Hepatocyte (in vitro differentiated cells): ENCODE results near the gene PRICKLE3. TPM values are rescaled to one million over a fixed set of nuclear protein-coding genes. Genes with fewer than 3 reads are reported as not detected.
"Not testable (repeated sequence)": the region's sequence is repeated elsewhere in the genome, so short reads cannot be mapped to it uniquely, and the experiment has no call there.

Source experiments
- DNase-seq: peaks from one replicate; pipeline ENCODE4 v3.0.0-alpha.2; 2016; ENCODE audit warnings: low spot score
- H2AFZ ChIP-seq: fragments of 200-600 bp; sonication (generic); 2 replicates; pipeline ENCODE4 v1.6.0; 2016; ENCODE audit warnings: antibody characterized with exemption, mild to moderate bottlenecking
- H3K27ac ChIP-seq: fragments of 200-600 bp; sonication (generic); 2 replicates; pipeline ENCODE4 v1.5.1; 2016; ENCODE audit warnings: mild to moderate bottlenecking
- H3K27me3 ChIP-seq: fragments of 200-600 bp; sonication (generic); 2 replicates; pipeline ENCODE4 v1.6.1; 2016
- H3K36me3 ChIP-seq: fragments of 200-600 bp; sonication (generic); replicated peaks from 2 replicates; pipeline ENCODE4 v1.5.1; 2016; ENCODE audit warnings: low read depth; ENCODE audit not compliant: insufficient read depth
- H3K4me1 ChIP-seq: fragments of 200-600 bp; sonication (generic); 2 replicates; pipeline ENCODE4 v1.5.1; 2016; ENCODE audit warnings: mild to moderate bottlenecking, moderate library complexity; ENCODE audit not compliant: insufficient read depth
- H3K4me2 ChIP-seq: fragments of 200-600 bp; sonication (generic); 2 replicates; pipeline ENCODE4 v1.6.0; 2016
- H3K4me3 ChIP-seq: fragments of 200-600 bp; sonication (generic); 2 replicates; pipeline ENCODE4 v1.5.1; 2016; ENCODE audit warnings: mild to moderate bottlenecking
- H3K79me2 ChIP-seq: fragments of 200-600 bp; sonication (generic); 2 replicates; pipeline ENCODE4 v1.6.0; 2017; ENCODE audit warnings: mild to moderate bottlenecking
- H3K9me2 ChIP-seq: fragments of 200-600 bp; sonication (generic); replicated peaks from 2 replicates; pipeline ENCODE4 v1.6.0; 2017; ENCODE audit warnings: mild to moderate bottlenecking; ENCODE audit not compliant: insufficient read depth
- H3K9me3 ChIP-seq: fragments of 200-600 bp; sonication (generic); 2 replicates; pipeline ENCODE4 v1.5.1; 2016; ENCODE audit warnings: low read depth, mild to moderate bottlenecking
- H4K20me1 ChIP-seq: fragments of 200-600 bp; sonication (generic); 2 replicates; pipeline ENCODE4 v1.6.0; 2016; ENCODE audit warnings: mild to moderate bottlenecking; ENCODE audit not compliant: insufficient read depth, poor library complexity, severe bottlenecking
- EZH2 ChIP-seq: fragments of 200-600 bp; sonication (generic); IDR thresholded peaks from 2 replicates; pipeline ENCODE4 v1.6.1; 2016; ENCODE audit warnings: antibody characterized with exemption, mild to moderate bottlenecking, borderline replicate concordance
- EZH2phosphoT487 ChIP-seq: fragments of 200-600 bp; sonication (generic); IDR thresholded peaks from one replicate; pipeline ENCODE4 v1.6.1; 2018; ENCODE audit warnings: antibody characterized with exemption, mild to moderate bottlenecking, low read depth, moderate library complexity; ENCODE audit not compliant: unreplicated experiment, severe bottlenecking
- WGBS: methylation state at CpG from one replicate; pipeline ENCODE4 v1.1.6; 2016; ENCODE audit warnings: low lambda C conversion rate; ENCODE audit errors: missing lambda C conversion rate; 5-methylcytosine and 5-hydroxymethylcytosine counted together
- polyA plus RNA-seq: library from polyadenylated mRNA; unstranded; fragments of >200 nt; fragmentation: Nextera tagmentation; extraction: Ambion mirVana; gene quantifications from 2 replicates; pipeline ENCODE4 v1.2.1, GENCODE V29; 2016
- total RNA-seq: library from RNA; depleted of rRNA; stranded (reverse); fragments of >200 nt; gene quantifications from 2 replicates; pipeline ENCODE4 v1.2.3, GENCODE V29; 2014
- TF ChIP-seq, protein P1 (sequence below): fragments of 200-600 bp; sonication (generic); IDR thresholded peaks from 2 replicates; pipeline ENCODE4 v1.5.1; 2016; ENCODE audit warnings: antibody characterized with exemption, mild to moderate bottlenecking; ENCODE audit not compliant: poor library complexity

Gene PRICKLE3
- total and polyA plus RNA-seq, 2 experiments from 2014 or later: 6.1 to 9.3 TPM

GRCh38 chrX:49175435-49176274, 10.5 kb downstream of the PRICKLE3 start:
- no peaks in the 10 kb centered on the region for H3K36me3 ChIP-seq
- DNase-seq: no peak
- WGBS: 97% methylated on average over 24 of the region's 43 CpGs
- no peak overlapping the region for H3K4me2 ChIP-seq
- no peaks in the 10 kb centered on the region for H3K79me2 ChIP-seq
- no peaks in the 10 kb centered on the region for H3K4me1 ChIP-seq
- TF ChIP-seq EZH2phosphoT487 (no peak), EZH2 (no peak)
- TF ChIP-seq, protein P1, sequence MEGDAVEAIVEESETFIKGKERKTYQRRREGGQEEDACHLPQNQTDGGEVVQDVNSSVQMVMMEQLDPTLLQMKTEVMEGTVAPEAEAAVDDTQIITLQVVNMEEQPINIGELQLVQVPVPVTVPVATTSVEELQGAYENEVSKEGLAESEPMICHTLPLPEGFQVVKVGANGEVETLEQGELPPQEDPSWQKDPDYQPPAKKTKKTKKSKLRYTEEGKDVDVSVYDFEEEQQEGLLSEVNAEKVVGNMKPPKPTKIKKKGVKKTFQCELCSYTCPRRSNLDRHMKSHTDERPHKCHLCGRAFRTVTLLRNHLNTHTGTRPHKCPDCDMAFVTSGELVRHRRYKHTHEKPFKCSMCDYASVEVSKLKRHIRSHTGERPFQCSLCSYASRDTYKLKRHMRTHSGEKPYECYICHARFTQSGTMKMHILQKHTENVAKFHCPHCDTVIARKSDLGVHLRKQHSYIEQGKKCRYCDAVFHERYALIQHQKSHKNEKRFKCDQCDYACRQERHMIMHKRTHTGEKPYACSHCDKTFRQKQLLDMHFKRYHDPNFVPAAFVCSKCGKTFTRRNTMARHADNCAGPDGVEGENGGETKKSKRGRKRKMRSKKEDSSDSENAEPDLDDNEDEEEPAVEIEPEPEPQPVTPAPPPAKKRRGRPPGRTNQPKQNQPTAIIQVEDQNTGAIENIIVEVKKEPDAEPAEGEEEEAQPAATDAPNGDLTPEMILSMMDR: no peak
- H3K9me2 ChIP-seq: no peaks in the 10 kb centered on the region
- H3K9me3 ChIP-seq: no peaks in the 10 kb centered on the region
- no peaks in the 10 kb centered on the region for H4K20me1 ChIP-seq
- no peak overlapping the region for H2AFZ ChIP-seq
- H3K4me3 ChIP-seq: no peak overlapping the region
- H3K27ac ChIP-seq: no peak overlapping the region
- no peaks in the 10 kb centered on the region for H3K27me3 ChIP-seq

- Histone ChIP-seq H2AFZ (no peak overlapping the region), H3K4me1 (no peaks in the 10 kb centered on the region), H3K27ac (no peak overlapping the region), H3K9me2 (no peaks in the 10 kb centered on the region), H3K27me3 (no peaks in the 10 kb centered on the region), H4K20me1 (no peaks in the 10 kb centered on the region), H3K4me2 (no peak overlapping the region), H3K9me3 (no peaks in the 10 kb centered on the region), H3K36me3 (no peaks in the 10 kb centered on the region), H3K4me3 (no peak overlapping the region), H3K79me2 (no peaks in the 10 kb centered on the region)
- TF ChIP-seq EZH2phosphoT487 (no peak), EZH2 (no peak)
- TF ChIP-seq, protein P1: no peak
- WGBS: 75% methylated on average over 3 of the region's 3 CpGs
- DNase-seq: no peak
These were observed 11.4 kb downstream of the PRICKLE3 start for GRCh38 chrX:49174723-49175122.

- WGBS: 85% methylated on average over 8 of the region's 8 CpGs
- H4K20me1 ChIP-seq, H3K4me1 ChIP-seq, H3K36me3 ChIP-seq, DNase-seq, H3K27me3 ChIP-seq, H3K79me2 ChIP-seq, H3K9me2 ChIP-seq, H3K9me3 ChIP-seq, H3K4me3 ChIP-seq, H2AFZ ChIP-seq, H3K4me2 ChIP-seq, H3K27ac ChIP-seq: not testable (repeated sequence)
These were observed 12.6 kb downstream of the PRICKLE3 start for GRCh38 chrX:49173544-49173943.

DNA sequence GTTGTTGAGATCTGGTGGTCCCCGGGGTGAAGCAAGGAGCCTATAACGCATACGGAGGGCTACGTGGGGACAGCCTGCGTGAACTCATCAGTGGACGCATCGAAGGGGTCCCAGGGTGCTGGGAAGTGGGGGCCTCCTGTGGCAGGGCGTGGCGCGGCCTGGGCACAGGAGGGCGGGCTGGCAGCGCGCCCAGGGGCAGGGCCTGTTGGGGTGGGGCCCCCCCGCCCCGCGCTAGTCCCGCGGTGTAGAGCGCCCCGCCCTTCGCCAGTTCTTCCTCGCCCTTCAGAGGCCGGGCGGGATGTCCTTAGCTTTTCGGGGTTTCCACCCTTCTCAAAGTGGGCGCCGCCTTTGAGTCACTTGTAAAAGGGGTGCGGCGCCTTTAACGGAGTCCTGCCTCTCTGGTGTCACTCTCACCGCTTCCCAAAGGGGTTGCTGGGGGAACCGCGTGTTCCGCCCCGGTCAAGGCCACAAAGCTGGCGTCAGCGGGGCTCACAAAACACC, 13.8 kb downstream of the PRICKLE3 start:
- Histone ChIP-seq H3K36me3 (no peaks in the 10 kb centered on the region), H3K27me3 (no peaks in the 10 kb centered on the region), H2AFZ (peak overlapping the region; percentile 41), H3K4me2 (peak overlapping the region; percentile 83), H3K9me3 (no peaks in the 10 kb centered on the region), H3K79me2 (no peaks in the 10 kb centered on the region), H3K27ac (peak overlapping the region; percentile 84), H3K4me1 (peaks cover 3% of the 10 kb centered on the region), H3K9me2 (no peaks in the 10 kb centered on the region), H4K20me1 (no peaks in the 10 kb centered on the region), H3K4me3 (peak overlapping the region; percentile 34)
- WGBS: 72% methylated on average over 22 of the region's 37 CpGs
- TF ChIP-seq EZH2: no peak
- peak; percentile 69 for DNase-seq
